Erythroblast (primary cell): ENCODE measurements around the gene GPC2.
"Not testable (repeated sequence)": the region's sequence is repeated elsewhere in the genome, so short reads cannot be mapped to it uniquely, and the experiment has no call there.

Experiments used
- GATA1 ChIP-seq: IDR thresholded peaks from 2 replicates; pipeline ENCODE4 v1.6.1; 2011; ENCODE audit warnings: low read depth, mild to moderate bottlenecking, control low read depth, low read length, moderate library complexity
- POLR2A ChIP-seq: IDR thresholded peaks from 2 replicates; pipeline ENCODE4 v1.6.1; 2011; ENCODE audit warnings: mild to moderate bottlenecking, low read length

GRCh38 chr7:100195901-100196322, 18.7 kb upstream of the GPC2 start:
- not testable (repeated sequence) for TF ChIP-seq POLR2A, GATA1
